ENCODE measurements around the gene ENTPD2. TPM values are rescaled to one million over a fixed set of nuclear protein-coding genes. Genes with fewer than 3 reads are reported as not detected.

Gene ENTPD2
- total and polyA plus RNA-seq, 12 donors, result 0.32 to 3.3 (median 1.6) TPM

GRCh38 chr9:137085920-137086530 lies 32.2 kb upstream of the ENTPD2 start:
- WGBS, 2 donors, result 1% methylated on average over 56 to 58 of the region's 58 CpGs
- Histone ChIP-seq H3K4me3 (peak overlapping the region; percentile 67 to 96 (median 84)), H3K9me3 (no peaks in the 10 kb centered on the region), H3K4me1 (peaks cover 6 to 45% (median 24%) of the 10 kb centered on the region in 9 donors), H3K27ac (peak overlapping the region; percentile 76 to 98 (median 96)), H3K27me3 (no peaks in the 10 kb centered on the region), H3K36me3 (peaks cover 0 to 56% (median 3%) of the 10 kb centered on the region in 9 donors)
- intact Hi-C loops (cut with DNase I), result loop anchor here in 1 of 10 donors (1.0 kb wide), 1 partner anchor 29 kb away; no protein-coding TSS in a partner anchor
- peak; percentile 8 to 66 (median 23) for ATAC-seq
- peak; percentile 45 to 66 for DNase-seq
- TF ChIP-seq CTCF (IDR thresholded peaks at IDR 0.05), result no peak

GRCh38 chr9:137084526-137084925 lies 30.7 kb upstream of the ENTPD2 start:
- Histone ChIP-seq H3K4me3 (no peak overlapping the region), H3K9me3 (no peaks in the 10 kb centered on the region), H3K36me3 (peaks cover 0 to 58% (median 9%) of the 10 kb centered on the region in 9 donors), H3K27ac (peak overlapping the region in 1 of 10 donors; percentile 14), H3K27me3 (no peaks in the 10 kb centered on the region), H3K4me1 (peaks cover 6 to 45% (median 24%) of the 10 kb centered on the region in 9 donors)
- 78 to 82% methylated on average over 9 of the region's 9 CpGs for WGBS, 2 donors
- TF ChIP-seq CTCF (IDR thresholded peaks at IDR 0.05), result no peak
- ATAC-seq (no peak), DNase-seq (no peak)
- intact Hi-C loops (cut with DNase I), result no loop called here

- intact Hi-C loops (cut with DNase I), result no loop called here
- no peak for TF ChIP-seq CTCF (IDR thresholded peaks at IDR 0.05)
Measured at GRCh38 chr9:137083394-137084004, 29.6 kb upstream of the ENTPD2 start.

GRCh38 chr9:137082925-137083290 lies 29.0 kb upstream of the ENTPD2 start:
- Histone ChIP-seq H3K27me3 (no peaks in the 10 kb centered on the region), H3K9me3 (no peaks in the 10 kb centered on the region), H3K4me1 (peaks cover 13 to 51% (median 28%) of the 10 kb centered on the region in 9 donors), H3K4me3 (no peak overlapping the region), H3K27ac (peak overlapping the region in 1 of 10 donors; percentile 44), H3K36me3 (peaks cover 0 to 55% (median 18%) of the 10 kb centered on the region in 9 donors)
- intact Hi-C loops (cut with DNase I), result no loop called here
- no peak for DNase-seq
- 86% methylated on average over 8 of the region's 8 CpGs for WGBS, 2 donors
- no peak for ATAC-seq
- TF ChIP-seq CTCF (IDR thresholded peaks at IDR 0.05), result no peak

More at GRCh38 chr9:137083394-137084004, 29.6 kb upstream of the ENTPD2 start:
- DNase-seq (no peak), ATAC-seq (no peak)
- H3K27ac ChIP-seq, result peak overlapping the region in 3 of 10 donors; percentile 14 to 44 (median 25)
- peaks cover 7 to 50% (median 25%) of the 10 kb centered on the region in 9 donors for H3K4me1 ChIP-seq
- no peak overlapping the region for H3K4me3 ChIP-seq
- 75 to 77% methylated on average over 12 of the region's 12 CpGs for WGBS, 2 donors
- H3K9me3 ChIP-seq, result no peaks in the 10 kb centered on the region
- H3K27me3 ChIP-seq, result no peaks in the 10 kb centered on the region
- H3K36me3 ChIP-seq, result peaks cover 0 to 58% (median 18%) of the 10 kb centered on the region in 9 donors
